Stimulated activated effector memory CD8-positive, alpha-beta T cell treated with anti-CD3 and anti-CD28 coated beads, Interleukin-12 subunit alpha, Interleukin-12 subunit beta, amount 100 ng/mL, for 72 hours (primary cell): ENCODE results near the gene RASL12.
"Not testable (repeated sequence)": the region's sequence is repeated elsewhere in the genome, so short reads cannot be mapped to it uniquely, and the experiment has no call there.

Source experiments
- ATAC-seq: fragments of 150-1000 bp; cut with Tn5 transposase; 2 replicates; pipeline ENCODE4 v1.10.0; 2021
- DNase-seq, 2 donors: peaks; one replicate each; pipeline ENCODE4 v3.0.0; 2021 to 2022; ENCODE audit warnings: low spot score in 2 of 2
- H3K27ac Mint-ChIP-seq: one replicate; pipeline ENCODE4 v1.8.0; 2022; ENCODE audit warnings: mild to moderate bottlenecking, mixed read lengths
- H3K36me3 Mint-ChIP-seq: one replicate; pipeline ENCODE4 v1.8.0; 2022; ENCODE audit warnings: mild to moderate bottlenecking, mixed read lengths
- H3K4me1 Mint-ChIP-seq: one replicate; pipeline ENCODE4 v1.8.0; 2022; ENCODE audit warnings: mixed read lengths
- H3K4me3 Mint-ChIP-seq: one replicate; pipeline ENCODE4 v1.8.0; 2022; ENCODE audit warnings: mild to moderate bottlenecking, mixed read lengths
- H3K9me3 Mint-ChIP-seq: one replicate; pipeline ENCODE4 v1.8.0; 2022; ENCODE audit warnings: mixed read lengths

Gene RASL12

GRCh38 chr15:65084500-65085206, 16.9 kb upstream of the RASL12 start:
- Mint-ChIP-seq H3K36me3 (no peaks in the 10 kb centered on the region), H3K9me3 (no peaks in the 10 kb centered on the region), H3K4me3 (no peak overlapping the region), H3K27ac (no peak overlapping the region), H3K4me1 (peaks cover 16% of the 10 kb centered on the region)
- no peak for DNase-seq
- no peak for ATAC-seq

GRCh38 chr15:65083262-65083701, 15.5 kb upstream of the RASL12 start:
- no peak for DNase-seq
- Mint-ChIP-seq H3K36me3 (no peaks in the 10 kb centered on the region), H3K9me3 (no peaks in the 10 kb centered on the region), H3K27ac (no peak overlapping the region), H3K4me1 (peaks cover 16% of the 10 kb centered on the region), H3K4me3 (no peak overlapping the region)
- ATAC-seq = no peak

- H3K36me3 Mint-ChIP-seq = no peaks in the 10 kb centered on the region
Measured at GRCh38 chr15:65082303-65082953, 14.6 kb upstream of the RASL12 start.

GRCh38 chr15:65081758-65082157, 14.0 kb upstream of the RASL12 start:
- no peak overlapping the region for H3K4me3 Mint-ChIP-seq
- ATAC-seq (peak; percentile 59), DNase-seq (no peak)
- no peak overlapping the region for H3K27ac Mint-ChIP-seq
- H3K9me3 Mint-ChIP-seq = no peaks in the 10 kb centered on the region
- H3K36me3 Mint-ChIP-seq = no peaks in the 10 kb centered on the region
- peaks cover 17% of the 10 kb centered on the region for H3K4me1 Mint-ChIP-seq

More at GRCh38 chr15:65082303-65082953, 14.6 kb upstream of the RASL12 start:
- Mint-ChIP-seq H3K4me3 (no peak overlapping the region), H3K9me3 (no peaks in the 10 kb centered on the region), H3K27ac (peak overlapping the region; percentile 35), H3K4me1 (peaks cover 22% of the 10 kb centered on the region)
- ATAC-seq (peak; percentile 55), DNase-seq (no peak)

- no peak for ATAC-seq
- no peak for DNase-seq
- H3K4me1 Mint-ChIP-seq = peaks cover 16% of the 10 kb centered on the region
- H3K9me3 Mint-ChIP-seq = no peaks in the 10 kb centered on the region
- no peaks in the 10 kb centered on the region for H3K36me3 Mint-ChIP-seq
- no peak overlapping the region for H3K27ac Mint-ChIP-seq
- H3K4me3 Mint-ChIP-seq = no peak overlapping the region
Measured at GRCh38 chr15:65081270-65081669, 13.5 kb upstream of the RASL12 start.

GRCh38 chr15:65079580-65079979, 11.8 kb upstream of the RASL12 start:
- no peak overlapping the region for H3K4me3 Mint-ChIP-seq
- no peaks in the 10 kb centered on the region for H3K36me3 Mint-ChIP-seq
- H3K27ac Mint-ChIP-seq = no peak overlapping the region
- ATAC-seq (no peak), DNase-seq (no peak)
- peaks cover 16% of the 10 kb centered on the region for H3K4me1 Mint-ChIP-seq
- H3K9me3 Mint-ChIP-seq = no peaks in the 10 kb centered on the region

- peak; percentile 74 for ATAC-seq
- no peaks in the 10 kb centered on the region for H3K36me3 Mint-ChIP-seq
- no peaks in the 10 kb centered on the region for H3K9me3 Mint-ChIP-seq
- peaks cover 16% of the 10 kb centered on the region for H3K4me1 Mint-ChIP-seq
- H3K27ac Mint-ChIP-seq = no peak overlapping the region
- H3K4me3 Mint-ChIP-seq = no peak overlapping the region
- peak; percentile 19 to 66 for DNase-seq
Measured at GRCh38 chr15:65077981-65078352, 10.2 kb upstream of the RASL12 start.

GRCh38 chr15:65077291-65077980, 9.6 kb upstream of the RASL12 start:
- no peak for DNase-seq
- H3K4me1 Mint-ChIP-seq = peaks cover 10% of the 10 kb centered on the region
- no peaks in the 10 kb centered on the region for H3K9me3 Mint-ChIP-seq
- no peak overlapping the region for H3K27ac Mint-ChIP-seq
- ATAC-seq = no peak
- no peak overlapping the region for H3K4me3 Mint-ChIP-seq
- H3K36me3 Mint-ChIP-seq = no peaks in the 10 kb centered on the region

GRCh38 chr15:65076486-65077290, 8.9 kb upstream of the RASL12 start, which contains the start of gene KBTBD13:
KBTBD13 (plus strand) TSS chr15:65076746; CDS start chr15:65076816, 70 bp downstream.
- no peak for DNase-seq
- H3K36me3 Mint-ChIP-seq = no peaks in the 10 kb centered on the region
- peaks cover 6% of the 10 kb centered on the region for H3K4me1 Mint-ChIP-seq
- no peaks in the 10 kb centered on the region for H3K9me3 Mint-ChIP-seq
- no peak within 1 kb of the TSS for H3K4me3 Mint-ChIP-seq
- no peak within 1 kb of the TSS for H3K27ac Mint-ChIP-seq
- ATAC-seq = no peak

- not testable (repeated sequence) for H3K9me3 Mint-ChIP-seq, H3K4me1 Mint-ChIP-seq, H3K36me3 Mint-ChIP-seq, H3K27ac Mint-ChIP-seq, ATAC-seq, DNase-seq, H3K4me3 Mint-ChIP-seq
Measured at GRCh38 chr15:65075607-65076395, 8.0 kb upstream of the RASL12 start.

- not testable (repeated sequence) for H3K4me3 Mint-ChIP-seq, DNase-seq, ATAC-seq, H3K36me3 Mint-ChIP-seq, H3K4me1 Mint-ChIP-seq, H3K27ac Mint-ChIP-seq, H3K9me3 Mint-ChIP-seq
Measured at GRCh38 chr15:65074946-65075345, 7.2 kb upstream of the RASL12 start.

- no peaks in the 10 kb centered on the region for H3K36me3 Mint-ChIP-seq
- no peak for ATAC-seq
Measured at GRCh38 chr15:65072617-65073016, 4.8 kb upstream of the RASL12 start.

GRCh38 chr15:65072027-65072426, 4.2 kb upstream of the RASL12 start:
- Mint-ChIP-seq H3K36me3 (no peaks in the 10 kb centered on the region), H3K4me1 (peaks cover 11% of the 10 kb centered on the region), H3K4me3 (no peak overlapping the region), H3K27ac (no peak overlapping the region), H3K9me3 (no peaks in the 10 kb centered on the region)
- ATAC-seq = no peak
- DNase-seq = no peak

More at GRCh38 chr15:65072617-65073016, 4.8 kb upstream of the RASL12 start:
- no peak overlapping the region for H3K4me3 Mint-ChIP-seq
- H3K9me3 Mint-ChIP-seq = no peaks in the 10 kb centered on the region
- DNase-seq = no peak
- H3K27ac Mint-ChIP-seq = no peak overlapping the region
- peaks cover 6% of the 10 kb centered on the region for H3K4me1 Mint-ChIP-seq

GRCh38 chr15:65071381-65071811, 3.6 kb upstream of the RASL12 start:
- no peak overlapping the region for H3K27ac Mint-ChIP-seq
- H3K4me3 Mint-ChIP-seq = no peak overlapping the region
- no peaks in the 10 kb centered on the region for H3K36me3 Mint-ChIP-seq
- ATAC-seq = no peak
- H3K9me3 Mint-ChIP-seq = no peaks in the 10 kb centered on the region
- no peak for DNase-seq
- peaks cover 12% of the 10 kb centered on the region for H3K4me1 Mint-ChIP-seq
